G401 (cell line): ENCODE results near the gene LBP. TPM values are rescaled to one million over a fixed set of nuclear protein-coding genes. Genes with fewer than 3 reads are reported as not detected.
"Not testable (repeated sequence)": the region's sequence is repeated elsewhere in the genome, so short reads cannot be mapped to it uniquely, and the experiment has no call there.

Experiments used
- DNase-seq: peaks from one replicate; pipeline ENCODE4 v3.0.0-alpha.2; 2015; ENCODE audit warnings: low spot score
- in situ Hi-C: cut with HindIII; loops from 2 replicates; pipeline ENCODE4 v1.10.0; 2016; ENCODE audit warnings: low sequenced_read_pairs, mixed read lengths
- total RNA-seq: library from RNA; depleted of rRNA; stranded (reverse); fragments of >200 nt; shearing (Covaris generic); gene quantifications from 2 replicates; pipeline ENCODE4 v1.2.3, GENCODE V29; 2014

Gene LBP
- total RNA-seq, 1 experiment from 2014 or later, result not detected

- in situ Hi-C loops, result no loop called here
- DNase-seq, result no peak
Measured at GRCh38 chr20:38316341-38316740, 29.9 kb upstream of the LBP start.

- in situ Hi-C loops, result no loop called here
- DNase-seq, result no peak
Measured at GRCh38 chr20:38317422-38317821, 28.9 kb upstream of the LBP start.

GRCh38 chr20:38320221-38320620 lies 26.1 kb upstream of the LBP start:
- DNase-seq, result no peak
- in situ Hi-C loops, result no loop called here

- in situ Hi-C loops, result no loop called here
- peak; percentile 45 for DNase-seq
Measured at GRCh38 chr20:38321959-38322598, 24.2 kb upstream of the LBP start.

- no peak for DNase-seq
- in situ Hi-C loops, result no loop called here
Measured at GRCh38 chr20:38324159-38324558, 22.1 kb upstream of the LBP start.

- no peak for DNase-seq
- in situ Hi-C loops, result no loop called here
Measured at GRCh38 chr20:38325167-38325566, 21.1 kb upstream of the LBP start.

GRCh38 chr20:38325905-38326304 lies 20.4 kb upstream of the LBP start:
- in situ Hi-C loops, result no loop called here
- DNase-seq, result no peak

- in situ Hi-C loops, result no loop called here
- DNase-seq, result no peak
Measured at GRCh38 chr20:38326309-38326708, 20.0 kb upstream of the LBP start.

GRCh38 chr20:38330638-38331037 lies 15.6 kb upstream of the LBP start:
- in situ Hi-C loops, result no loop called here
- no peak for DNase-seq

- in situ Hi-C loops, result no loop called here
- DNase-seq, result no peak
Measured at GRCh38 chr20:38331245-38331644, 15.0 kb upstream of the LBP start.

GRCh38 chr20:38331814-38332213 lies 14.5 kb upstream of the LBP start:
- no peak for DNase-seq

GRCh38 chr20:38334016-38334415 lies 12.3 kb upstream of the LBP start:
- in situ Hi-C loops, result no loop called here
- DNase-seq, result no peak

More at GRCh38 chr20:38331814-38332213, 14.5 kb upstream of the LBP start:
- in situ Hi-C loops, result no loop called here

- in situ Hi-C loops, result no loop called here
- no peak for DNase-seq
Measured at GRCh38 chr20:38336726-38337125, 9.6 kb upstream of the LBP start.

GRCh38 chr20:38337561-38338140 lies 8.6 kb upstream of the LBP start:
- in situ Hi-C loops, result no loop called here
- peak; percentile 32 for DNase-seq

GRCh38 chr20:38338849-38339520 lies 7.3 kb upstream of the LBP start:
- DNase-seq, result no peak
- in situ Hi-C loops, result no loop called here

- in situ Hi-C loops, DNase-seq: not testable (repeated sequence)
Measured at GRCh38 chr20:38339521-38339896, 6.8 kb upstream of the LBP start.

GRCh38 chr20:38339997-38340396 lies 6.3 kb upstream of the LBP start:
- no peak for DNase-seq
- in situ Hi-C loops, result no loop called here

GRCh38 chr20:38340693-38341092 lies 5.6 kb upstream of the LBP start:
- DNase-seq, result no peak
- in situ Hi-C loops, result no loop called here

- no peak for DNase-seq
Measured at GRCh38 chr20:38342216-38342615, 4.1 kb upstream of the LBP start.

GRCh38 chr20:38342713-38343310 lies 3.5 kb upstream of the LBP start:
- in situ Hi-C loops, result no loop called here
- DNase-seq, result no peak

More at GRCh38 chr20:38342216-38342615, 4.1 kb upstream of the LBP start:
- in situ Hi-C loops, result no loop called here
